PC-3 (cell line): ENCODE data around the gene CTBP2. TPM values are rescaled to one million over a fixed set of nuclear protein-coding genes. Genes with fewer than 3 reads are reported as not detected.

Experiments used
- ATAC-seq: fragments of 200-7000 bp; cut with Tn5 transposase; 2 replicates; pipeline ENCODE4 v1.9.1; 2020; ENCODE audit warnings: mild to moderate bottlenecking, moderate library complexity
- BruUV-seq: library from RNA; stranded (reverse); fragments of 400-500 nt; replicated peaks from 2 replicates; lab custom pipeline; 2021; lab: Mats Ljungman, UMichigan
- CTCF ChIA-PET: fragments of 300-600 bp; sonication (Branson Sonifier 250); formaldehyde crosslinking; loops from one replicate; lab custom pipeline; 2022; ENCODE audit warnings: antibody characterized with exemption; lab: Charles Lee
- POLR2A ChIA-PET: fragments of 300-600 bp; sonication (Branson Sonifier 250); formaldehyde crosslinking; loops from one replicate; lab custom pipeline; 2022; ENCODE audit warnings: antibody characterized with exemption; ENCODE audit not compliant: unreplicated experiment; lab: Charles Lee
- DNase-seq: peaks from one replicate; pipeline ENCODE4 v3.0.0-alpha.2; 2015
- H2AFZ ChIP-seq: fragments of 300-600 bp; sonication (generic); 2 replicates; pipeline ENCODE4 v1.6.0; 2016; ENCODE audit warnings: antibody characterized with exemption, low read length
- H3F3A ChIP-seq: fragments of 300-600 bp; sonication (generic); one replicate; pipeline ENCODE4 v1.6.0; 2017; ENCODE audit warnings: antibody characterized with exemption, low read length, control low read depth, mild to moderate bottlenecking; ENCODE audit not compliant: unreplicated experiment
- H3K27ac ChIP-seq: fragments of 300-600 bp; sonication (generic); 2 replicates; pipeline ENCODE4 v1.5.1; 2016; ENCODE audit warnings: mild to moderate bottlenecking, low read length
- H3K27me3 ChIP-seq: fragments of 300-600 bp; sonication (generic); 2 replicates; pipeline ENCODE4 v1.6.1; 2016; ENCODE audit warnings: low read length, mixed read lengths
- H3K36me3 ChIP-seq: fragments of 300-600 bp; sonication (generic); 2 replicates; pipeline ENCODE4 v1.6.1; 2016; ENCODE audit warnings: low read depth, mixed run types, low read length, mixed read lengths
- H3K4me1 ChIP-seq: fragments of 300-600 bp; sonication (generic); 2 replicates; pipeline ENCODE4 v1.5.1; 2016; ENCODE audit warnings: low read length; ENCODE audit not compliant: insufficient read depth
- H3K4me2 ChIP-seq: fragments of 300-600 bp; sonication (generic); 2 replicates; pipeline ENCODE4 v1.6.0; 2016; ENCODE audit warnings: low read length
- H3K4me3 ChIP-seq: fragments of 300-600 bp; sonication (generic); 2 replicates; pipeline ENCODE4 v1.5.1; 2016; ENCODE audit warnings: mild to moderate bottlenecking, low read length, mixed read lengths
- H3K79me2 ChIP-seq: fragments of 300-600 bp; sonication (generic); 2 replicates; pipeline ENCODE4 v1.6.1; 2017; ENCODE audit warnings: low read length, mixed read lengths
- H3K9ac ChIP-seq: fragments of 300-600 bp; sonication (generic); 2 replicates; pipeline ENCODE4 v1.6.0; 2016; ENCODE audit warnings: mild to moderate bottlenecking, low read length
- H3K9me2 ChIP-seq: fragments of 300-600 bp; sonication (generic); replicated peaks from 2 replicates; pipeline ENCODE4 v1.6.1; 2016; ENCODE audit warnings: mixed run types, low read length, mixed read lengths
- H3K9me3 ChIP-seq: fragments of 300-600 bp; sonication (generic); 2 replicates; pipeline ENCODE4 v1.6.1; 2016; ENCODE audit warnings: low read length, mixed read lengths
- H4K20me1 ChIP-seq: fragments of 300-600 bp; sonication (generic); 2 replicates; pipeline ENCODE4 v1.6.1; 2016; ENCODE audit warnings: low read length, mixed read lengths
- EZH2 ChIP-seq: fragments of 300-600 bp; sonication (generic); IDR thresholded peaks from one replicate; pipeline ENCODE4 v1.6.1; 2017; ENCODE audit warnings: antibody characterized with exemption, mild to moderate bottlenecking, low read length; ENCODE audit not compliant: unreplicated experiment
- EZH2phosphoT487 ChIP-seq: fragments of 300-600 bp; sonication (generic); IDR thresholded peaks from 2 replicates; pipeline ENCODE4 v1.6.1; 2018; ENCODE audit warnings: mild to moderate bottlenecking, antibody characterized with exemption, low read length, borderline replicate concordance
- intact Hi-C: fragments of 100-400 bp; cut with micrococcal nuclease; formaldehyde crosslinking; loops from 2 replicates; pipeline ENCODE4 v1.9.0; 2023
- total RNA-seq: library from RNA; depleted of rRNA; stranded (reverse); fragments of >200 nt; gene quantifications from 2 replicates; pipeline ENCODE4 v1.2.3, GENCODE V29; 2014
- TF ChIP-seq, protein P1 (sequence below): fragments of 300-600 bp; sonication (generic); conservative IDR thresholded peaks from 2 replicates; pipeline ENCODE4 v1.5.1; 2017; ENCODE audit warnings: antibody characterized with exemption, low read depth, mild to moderate bottlenecking, low read length

CTBP2 gene
- total RNA-seq, 1 experiment from 2014 or later, result 78.9 TPM

DNA sequence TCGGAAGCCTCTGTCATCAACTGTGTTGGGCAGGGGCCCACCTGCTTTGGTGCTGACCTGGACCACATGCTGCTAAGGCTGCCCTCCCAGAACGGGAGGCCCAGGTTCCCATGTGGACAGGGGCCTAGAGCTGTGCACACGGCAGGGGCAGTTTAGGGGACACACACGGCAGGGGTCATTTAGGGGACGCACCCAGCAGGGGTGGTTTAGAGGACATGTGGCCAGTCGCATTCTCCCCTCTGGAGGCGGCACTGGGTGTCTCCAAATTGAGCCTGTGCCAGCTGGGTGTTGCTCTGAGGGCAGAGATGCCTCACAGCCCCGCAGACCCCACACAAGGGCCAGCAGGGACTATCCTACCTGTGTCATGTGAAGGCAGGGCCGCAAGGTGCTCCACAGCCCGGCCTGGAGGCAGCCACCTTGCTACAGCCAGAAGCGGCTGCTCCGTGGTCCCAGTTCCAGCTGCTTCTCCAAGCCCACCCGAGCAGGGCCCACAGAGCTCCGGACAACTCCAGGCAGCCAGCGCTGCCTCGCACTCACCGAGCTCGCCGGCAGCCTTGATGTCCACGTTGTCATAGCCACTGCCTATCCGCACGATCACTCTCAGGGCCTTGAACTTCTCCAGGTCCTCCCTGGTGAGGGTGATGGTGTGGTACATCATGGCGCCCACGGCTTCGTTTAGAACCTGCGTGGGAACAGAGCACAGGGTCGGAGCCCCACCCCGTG, 157.8 kb downstream of the CTBP2 start:
- H3K27me3 ChIP-seq, result no peaks in the 10 kb centered on the region
- CTCF ChIA-PET, result no interaction called here
- no peaks in the 10 kb centered on the region for H3K9me3 ChIP-seq
- no peaks in the 10 kb centered on the region for H3K79me2 ChIP-seq
- no peaks in the 10 kb centered on the region for H3F3A ChIP-seq
- POLR2A ChIA-PET, result no interaction called here
- H3K4me2 ChIP-seq, result no peak overlapping the region
- no TSS peak for BruUV-seq
- H3K9me2 ChIP-seq, result no peaks in the 10 kb centered on the region
- no peak for DNase-seq
- H3K9ac ChIP-seq, result no peak overlapping the region
- no peaks in the 10 kb centered on the region for H3K36me3 ChIP-seq
- ATAC-seq, result no peak
- no peaks in the 10 kb centered on the region for H4K20me1 ChIP-seq
- H3K4me3 ChIP-seq, result no peak overlapping the region
- H3K4me1 ChIP-seq, result no peaks in the 10 kb centered on the region
- intact Hi-C loops, result no loop called here
- TF ChIP-seq EZH2phosphoT487 (no peak), EZH2 (no peak)
- TF ChIP-seq, protein P1, sequence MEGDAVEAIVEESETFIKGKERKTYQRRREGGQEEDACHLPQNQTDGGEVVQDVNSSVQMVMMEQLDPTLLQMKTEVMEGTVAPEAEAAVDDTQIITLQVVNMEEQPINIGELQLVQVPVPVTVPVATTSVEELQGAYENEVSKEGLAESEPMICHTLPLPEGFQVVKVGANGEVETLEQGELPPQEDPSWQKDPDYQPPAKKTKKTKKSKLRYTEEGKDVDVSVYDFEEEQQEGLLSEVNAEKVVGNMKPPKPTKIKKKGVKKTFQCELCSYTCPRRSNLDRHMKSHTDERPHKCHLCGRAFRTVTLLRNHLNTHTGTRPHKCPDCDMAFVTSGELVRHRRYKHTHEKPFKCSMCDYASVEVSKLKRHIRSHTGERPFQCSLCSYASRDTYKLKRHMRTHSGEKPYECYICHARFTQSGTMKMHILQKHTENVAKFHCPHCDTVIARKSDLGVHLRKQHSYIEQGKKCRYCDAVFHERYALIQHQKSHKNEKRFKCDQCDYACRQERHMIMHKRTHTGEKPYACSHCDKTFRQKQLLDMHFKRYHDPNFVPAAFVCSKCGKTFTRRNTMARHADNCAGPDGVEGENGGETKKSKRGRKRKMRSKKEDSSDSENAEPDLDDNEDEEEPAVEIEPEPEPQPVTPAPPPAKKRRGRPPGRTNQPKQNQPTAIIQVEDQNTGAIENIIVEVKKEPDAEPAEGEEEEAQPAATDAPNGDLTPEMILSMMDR, result no peak
- no peak overlapping the region for H3K27ac ChIP-seq
- no peak overlapping the region for H2AFZ ChIP-seq

DNA sequence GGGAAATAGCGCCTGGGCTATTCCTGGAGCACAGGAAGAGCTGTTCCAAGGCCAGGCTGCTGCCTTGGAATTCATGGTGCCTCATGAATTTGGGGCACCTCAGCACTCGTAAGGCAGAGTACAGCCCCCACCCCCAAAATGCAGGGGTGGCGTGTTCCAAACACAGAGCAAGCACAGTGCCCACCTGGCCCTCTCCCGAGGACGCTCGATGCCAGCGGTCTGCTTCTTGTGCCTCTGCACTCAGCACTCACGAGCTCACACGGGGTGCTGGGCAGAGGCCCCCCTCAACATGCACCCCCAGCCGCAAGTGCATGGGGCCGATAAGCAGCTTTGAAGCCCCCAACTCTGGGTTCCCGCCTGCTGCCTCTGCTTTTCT, 158.3 kb downstream of the CTBP2 start:
- Histone ChIP-seq H3K79me2 (no peaks in the 10 kb centered on the region), H3F3A (no peaks in the 10 kb centered on the region), H3K4me2 (no peak overlapping the region), H2AFZ (no peak overlapping the region), H3K36me3 (no peaks in the 10 kb centered on the region), H3K27me3 (no peaks in the 10 kb centered on the region), H3K9ac (no peak overlapping the region), H3K9me3 (no peaks in the 10 kb centered on the region), H3K4me3 (no peak overlapping the region), H3K27ac (no peak overlapping the region), H4K20me1 (no peaks in the 10 kb centered on the region), H3K4me1 (no peaks in the 10 kb centered on the region), H3K9me2 (no peaks in the 10 kb centered on the region)
- intact Hi-C loops, result no loop called here
- no peak for TF ChIP-seq EZH2
- DNase-seq, result no peak
- CTCF ChIA-PET, result no interaction called here
- POLR2A ChIA-PET, result no interaction called here
- no peak for ATAC-seq
- BruUV-seq, result no TSS peak

DNA sequence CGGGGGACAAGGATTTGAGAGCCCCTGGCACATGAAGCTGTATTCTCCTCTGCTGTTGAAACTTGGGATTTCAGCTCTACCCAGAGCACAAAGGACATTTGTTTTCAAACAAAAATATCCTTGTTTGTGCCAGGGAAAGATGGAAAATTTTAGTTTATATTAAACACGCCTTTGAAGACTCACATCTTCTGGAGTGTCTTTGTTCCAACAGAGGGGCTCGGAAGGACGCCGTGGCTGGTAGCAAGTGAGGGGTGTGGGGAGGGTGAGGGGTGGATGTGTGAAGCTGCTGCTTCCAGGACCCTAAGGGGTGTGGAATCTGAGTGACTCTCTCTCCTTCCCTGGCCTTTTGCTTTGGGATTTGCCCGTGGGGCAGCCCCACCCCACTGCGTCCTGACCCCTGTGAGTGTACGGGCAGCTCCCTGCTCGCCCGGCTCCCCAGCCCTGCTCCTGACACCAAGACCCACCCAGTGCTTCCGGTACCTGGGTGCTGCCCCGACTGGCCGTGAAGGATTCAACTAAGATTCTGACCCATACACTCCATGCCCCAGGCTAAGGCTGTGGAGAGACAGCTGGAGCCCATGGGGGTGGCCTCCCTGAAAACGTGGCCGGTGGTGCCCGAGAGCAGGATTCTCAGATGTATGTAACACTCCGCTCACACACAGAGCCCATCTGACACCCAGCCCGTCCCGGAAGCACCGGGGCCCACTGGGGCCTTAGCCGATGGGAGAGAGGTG, 158.9 kb downstream of the CTBP2 start:
- Histone ChIP-seq H3K4me1 (no peaks in the 10 kb centered on the region), H3K9me2 (no peaks in the 10 kb centered on the region), H3K27me3 (no peaks in the 10 kb centered on the region), H3K79me2 (no peaks in the 10 kb centered on the region), H3K4me2 (no peak overlapping the region), H3K4me3 (no peak overlapping the region), H3K36me3 (no peaks in the 10 kb centered on the region), H4K20me1 (no peaks in the 10 kb centered on the region), H3K27ac (no peak overlapping the region), H3K9ac (no peak overlapping the region), H3F3A (no peaks in the 10 kb centered on the region), H2AFZ (no peak overlapping the region), H3K9me3 (no peaks in the 10 kb centered on the region)
- POLR2A ChIA-PET, result no interaction called here
- BruUV-seq, result no TSS peak
- ATAC-seq (no peak), DNase-seq (no peak)
- CTCF ChIA-PET, result no interaction called here
- intact Hi-C loops, result no loop called here
- TF ChIP-seq, protein P1, result no peak
